ENCODE measurements around the gene DHX58.

DHX58 gene

DNA sequence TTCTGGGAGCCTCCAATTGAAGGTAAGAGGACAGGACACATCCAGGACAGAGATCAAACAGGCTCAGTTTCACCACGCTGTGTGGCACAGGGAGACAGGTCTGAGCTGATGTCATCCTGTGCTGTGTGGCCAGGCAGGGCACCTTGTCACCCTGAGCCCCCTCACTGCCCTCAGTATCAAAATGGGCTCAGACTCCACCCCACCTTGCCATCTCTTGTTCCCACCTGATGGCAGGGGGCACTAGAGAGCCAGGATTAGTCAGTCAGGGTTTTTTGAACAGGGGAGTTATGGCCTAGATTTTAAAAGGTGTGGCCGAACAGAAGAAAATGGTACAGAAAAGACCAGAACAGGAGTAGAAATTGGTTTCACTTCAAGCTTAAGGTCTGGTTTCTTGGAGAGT lies 6.0 kb upstream of the DHX58 start:
- Histone ChIP-seq H3K4me1 (ENCODE audit: control insufficient read depth, insufficient read depth, low read length) (peaks cover 2% of the 10 kb centered on the region; the same call in 1 of the 2 replicates), H3K4me3 (ENCODE audit: low read length) (no peak overlapping the region), H3K27me3 (ENCODE audit: control insufficient read depth, insufficient read depth, low read length) (no peaks in the 10 kb centered on the region), H3K36me3 (ENCODE audit: control insufficient read depth, insufficient read depth, low read length) (0 out of 2 replicates have a peak, but pooled peaks cover 7% of the 10 kb centered on the region), H3K9me3 (ENCODE audit: control insufficient read depth, insufficient read depth, low read length) (no peaks in the 10 kb centered on the region), H3K27ac (ENCODE audit: low read length) (no peak overlapping the region)
- WGBS (ENCODE audit: insufficient coverage, insufficient read length): no CpG with 5 or more reads among the region's 2 CpGs
- no peak for DNase-seq (ENCODE audit: low read depth, low spot score)

DNA sequence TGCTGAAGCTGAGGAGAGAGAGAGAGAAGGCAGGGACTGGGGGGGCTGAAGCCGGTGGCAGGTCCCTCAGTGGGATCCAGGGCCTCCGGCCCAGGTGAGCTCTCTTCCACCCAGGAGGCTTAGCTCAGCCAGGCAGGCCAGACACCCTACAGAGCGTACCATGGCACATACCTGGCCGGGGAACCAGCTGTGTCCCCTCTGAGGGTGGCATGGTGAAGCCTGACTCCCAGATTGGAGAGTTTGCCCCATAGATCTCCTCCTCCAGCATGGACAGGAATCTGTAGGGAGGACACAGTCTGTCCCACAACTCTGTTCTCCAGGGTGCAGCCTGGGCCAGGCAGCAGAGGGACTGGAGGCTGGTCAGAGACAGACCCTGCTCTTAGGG lies 5.6 kb upstream of the DHX58 start:
- no CpG with 5 or more reads among the region's 4 CpGs for WGBS (ENCODE audit: insufficient coverage, insufficient read length)
- DNase-seq (ENCODE audit: low read depth, low spot score): no peak
- no peak overlapping the region for H3K4me3 ChIP-seq (ENCODE audit: low read length)
- no peaks in the 10 kb centered on the region for H3K27me3 ChIP-seq (ENCODE audit: control insufficient read depth, insufficient read depth, low read length)
- H3K36me3 ChIP-seq (ENCODE audit: control insufficient read depth, insufficient read depth, low read length): 0 out of 2 replicates have a peak, but pooled peaks cover 7% of the 10 kb centered on the region
- peaks cover 2% of the 10 kb centered on the region; the same call in 1 of the 2 replicates for H3K4me1 ChIP-seq (ENCODE audit: control insufficient read depth, insufficient read depth, low read length)
- H3K9me3 ChIP-seq (ENCODE audit: control insufficient read depth, insufficient read depth, low read length): no peaks in the 10 kb centered on the region
- H3K27ac ChIP-seq (ENCODE audit: low read length): no peak overlapping the region

DNA sequence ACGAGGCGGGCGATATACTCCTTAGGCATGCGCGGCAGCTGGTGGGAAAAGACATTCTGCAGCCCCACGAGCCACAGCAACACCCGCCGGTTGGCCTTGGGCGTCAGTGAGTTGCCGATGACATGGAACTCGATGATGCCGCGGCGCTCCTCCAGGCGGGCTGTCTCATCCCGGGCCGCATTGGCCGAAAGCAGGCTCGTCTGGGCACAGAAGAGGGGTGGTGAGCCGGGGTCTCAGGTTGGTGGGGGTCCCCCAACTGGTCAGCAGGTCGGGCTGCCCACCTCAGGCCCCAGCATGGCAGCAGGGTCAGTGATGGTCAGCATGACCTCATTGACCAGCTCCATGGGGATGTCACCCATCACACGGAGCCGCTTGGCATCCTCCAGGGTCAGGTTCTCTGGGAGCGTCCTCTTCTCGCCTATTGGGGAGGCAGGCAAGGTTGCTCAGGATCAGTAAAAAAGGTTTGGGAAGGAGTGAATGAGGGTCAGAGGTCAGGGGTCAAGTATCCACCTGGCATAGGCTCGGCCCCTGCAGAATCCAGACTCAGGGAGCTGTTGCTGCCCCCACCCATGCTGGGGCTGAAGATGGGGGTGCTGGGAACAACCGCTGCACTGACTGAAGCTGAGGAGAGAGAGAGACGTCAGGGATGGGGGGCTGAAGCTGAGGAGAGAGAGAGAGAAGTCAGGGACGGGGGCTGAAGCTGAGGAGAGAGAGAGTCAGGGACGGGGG lies 5.0 kb upstream of the DHX58 start:
- WGBS (ENCODE audit: insufficient coverage, insufficient read length): no CpG with 5 or more reads among the region's 30 CpGs
- Histone ChIP-seq H3K36me3 (ENCODE audit: control insufficient read depth, insufficient read depth, low read length) (0 out of 2 replicates have a peak, but pooled peaks cover 7% of the 10 kb centered on the region), H3K9me3 (ENCODE audit: control insufficient read depth, insufficient read depth, low read length) (no peaks in the 10 kb centered on the region), H3K27me3 (ENCODE audit: control insufficient read depth, insufficient read depth, low read length) (no peaks in the 10 kb centered on the region), H3K4me1 (ENCODE audit: control insufficient read depth, insufficient read depth, low read length) (peaks cover 2% of the 10 kb centered on the region; the same call in 1 of the 2 replicates), H3K27ac (ENCODE audit: low read length) (no peak overlapping the region), H3K4me3 (ENCODE audit: low read length) (no peak overlapping the region)
- DNase-seq (ENCODE audit: low read depth, low spot score): no peak

DNA sequence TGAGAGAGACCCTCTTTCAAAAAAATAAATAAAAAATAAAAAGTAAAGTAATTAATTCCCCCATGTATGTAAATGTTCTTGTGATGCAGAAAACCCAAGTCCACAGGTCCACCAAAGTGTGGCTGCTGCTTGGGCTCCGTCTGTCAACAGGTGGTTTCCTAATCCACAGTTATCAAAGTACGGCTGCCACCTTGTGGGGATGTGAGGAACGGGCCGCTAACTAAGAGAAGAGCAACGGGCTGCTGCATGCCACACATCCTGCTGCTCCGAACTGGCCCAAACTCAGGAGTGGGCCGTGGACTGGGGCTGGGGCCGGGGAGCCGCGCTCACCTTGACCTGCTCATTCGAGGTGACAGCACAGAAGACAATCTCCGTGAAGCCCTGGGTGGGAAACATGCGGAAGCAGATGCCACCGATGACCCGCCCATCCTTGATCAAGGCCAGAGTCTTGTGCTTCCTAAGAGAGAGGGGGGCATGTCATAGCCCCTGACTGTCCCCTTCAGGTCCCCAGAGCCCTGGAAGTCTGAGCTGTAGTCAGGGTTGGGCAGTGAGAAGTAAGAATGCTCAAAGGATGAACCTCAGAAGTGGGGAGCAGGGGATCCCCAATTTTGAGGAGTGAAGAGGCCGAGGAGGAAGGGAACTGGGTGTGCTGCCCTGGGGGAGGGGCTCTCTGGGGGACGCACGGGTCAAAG lies 4.3 kb upstream of the DHX58 start:
- Histone ChIP-seq H3K9me3 (ENCODE audit: control insufficient read depth, insufficient read depth, low read length) (no peaks in the 10 kb centered on the region), H3K36me3 (ENCODE audit: control insufficient read depth, insufficient read depth, low read length) (0 out of 2 replicates have a peak, but pooled peaks cover 7% of the 10 kb centered on the region), H3K27me3 (ENCODE audit: control insufficient read depth, insufficient read depth, low read length) (no peaks in the 10 kb centered on the region), H3K27ac (ENCODE audit: low read length) (no peak overlapping the region), H3K4me3 (ENCODE audit: low read length) (no peak overlapping the region), H3K4me1 (ENCODE audit: control insufficient read depth, insufficient read depth, low read length) (peaks cover 2% of the 10 kb centered on the region; the same call in 1 of the 2 replicates)
- WGBS (ENCODE audit: insufficient coverage, insufficient read length): no CpG with 5 or more reads among the region's 18 CpGs
- no peak for DNase-seq (ENCODE audit: low read depth, low spot score)

DNA sequence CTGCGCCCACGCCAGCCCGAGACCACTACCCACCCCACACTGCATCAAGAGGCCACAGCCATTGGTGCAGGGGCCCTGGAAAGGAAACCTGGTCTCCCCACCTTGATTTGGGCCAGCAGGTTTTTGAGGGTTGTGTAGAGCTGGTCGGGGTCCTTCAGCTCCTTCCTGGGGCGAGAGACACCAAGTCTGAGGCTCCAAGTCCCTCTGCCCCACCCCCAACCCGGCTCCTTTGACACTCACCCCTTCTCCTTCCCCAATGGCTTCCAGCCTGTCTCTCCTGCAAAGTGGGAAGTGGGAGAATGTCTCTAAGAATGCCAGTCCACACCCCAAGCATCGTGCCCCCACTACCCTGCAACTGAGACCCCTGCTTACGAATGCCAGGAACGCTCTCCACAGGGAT lies 1.6 kb upstream of the DHX58 start:
- Histone ChIP-seq H3K27ac (ENCODE audit: low read length) (no peak overlapping the region), H3K9me3 (ENCODE audit: control insufficient read depth, insufficient read depth, low read length) (no peaks in the 10 kb centered on the region), H3K27me3 (ENCODE audit: control insufficient read depth, insufficient read depth, low read length) (no peaks in the 10 kb centered on the region), H3K36me3 (ENCODE audit: control insufficient read depth, insufficient read depth, low read length) (0 out of 2 replicates have a peak, but pooled peaks cover 7% of the 10 kb centered on the region), H3K4me3 (ENCODE audit: low read length) (no peak overlapping the region), H3K4me1 (ENCODE audit: control insufficient read depth, insufficient read depth, low read length) (no peaks in the 10 kb centered on the region; the same call in 1 of the 2 replicates)
- no CpG with 5 or more reads among the region's 9 CpGs for WGBS (ENCODE audit: insufficient coverage, insufficient read length)
- no peak for DNase-seq (ENCODE audit: low read depth, low spot score)

DNA sequence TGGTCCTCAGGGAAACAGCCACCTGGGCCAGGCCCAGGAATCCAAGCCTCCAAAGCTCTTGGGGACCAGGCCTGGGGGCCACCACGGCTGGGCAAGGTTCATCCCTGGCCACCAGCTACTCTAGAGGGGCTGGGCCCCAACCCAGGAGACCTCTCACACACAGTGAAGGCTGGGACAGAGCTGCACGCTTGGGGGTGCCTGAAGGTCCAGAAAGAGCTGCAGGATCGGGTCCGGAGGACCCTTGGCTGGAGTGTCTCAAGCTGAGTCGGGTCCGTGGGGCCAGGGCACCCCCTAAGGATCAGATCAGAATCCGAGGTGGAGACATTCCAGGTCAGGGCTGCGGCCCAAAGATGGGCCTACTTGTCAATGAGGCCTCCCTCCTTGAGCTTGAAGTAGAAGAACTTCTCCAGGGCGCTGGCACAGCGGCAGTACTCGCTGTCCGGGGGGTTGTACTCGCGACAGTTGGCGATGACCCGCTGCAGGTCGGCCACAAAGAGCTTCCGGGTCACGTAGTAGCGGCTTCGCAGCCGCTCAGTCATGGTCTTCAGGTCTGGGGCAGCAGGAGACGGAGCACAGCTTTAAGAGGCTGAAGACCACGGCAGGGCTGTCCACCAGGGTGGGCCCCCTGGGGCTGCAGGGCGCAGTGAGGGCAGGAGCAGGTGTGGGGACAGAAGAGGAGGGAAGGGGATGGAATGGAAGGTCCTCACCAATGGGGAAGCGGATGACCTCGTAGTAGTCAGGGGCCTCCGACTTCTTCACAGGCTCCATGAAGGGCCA lies 967 bp upstream of the DHX58 start:
- Histone ChIP-seq H3K9me3 (ENCODE audit: control insufficient read depth, insufficient read depth, low read length) (no peaks in the 10 kb centered on the region), H3K4me3 (ENCODE audit: low read length) (no peak overlapping the region), H3K36me3 (ENCODE audit: control insufficient read depth, insufficient read depth, low read length) (0 out of 2 replicates have a peak, but pooled peaks cover 7% of the 10 kb centered on the region), H3K27ac (ENCODE audit: low read length) (no peak overlapping the region), H3K4me1 (ENCODE audit: control insufficient read depth, insufficient read depth, low read length) (peaks cover under 1% of the 10 kb centered on the region), H3K27me3 (ENCODE audit: control insufficient read depth, insufficient read depth, low read length) (no peaks in the 10 kb centered on the region)
- no peak for DNase-seq (ENCODE audit: low read depth, low spot score)
- WGBS (ENCODE audit: insufficient coverage, insufficient read length): no CpG with 5 or more reads among the region's 28 CpGs

DNA sequence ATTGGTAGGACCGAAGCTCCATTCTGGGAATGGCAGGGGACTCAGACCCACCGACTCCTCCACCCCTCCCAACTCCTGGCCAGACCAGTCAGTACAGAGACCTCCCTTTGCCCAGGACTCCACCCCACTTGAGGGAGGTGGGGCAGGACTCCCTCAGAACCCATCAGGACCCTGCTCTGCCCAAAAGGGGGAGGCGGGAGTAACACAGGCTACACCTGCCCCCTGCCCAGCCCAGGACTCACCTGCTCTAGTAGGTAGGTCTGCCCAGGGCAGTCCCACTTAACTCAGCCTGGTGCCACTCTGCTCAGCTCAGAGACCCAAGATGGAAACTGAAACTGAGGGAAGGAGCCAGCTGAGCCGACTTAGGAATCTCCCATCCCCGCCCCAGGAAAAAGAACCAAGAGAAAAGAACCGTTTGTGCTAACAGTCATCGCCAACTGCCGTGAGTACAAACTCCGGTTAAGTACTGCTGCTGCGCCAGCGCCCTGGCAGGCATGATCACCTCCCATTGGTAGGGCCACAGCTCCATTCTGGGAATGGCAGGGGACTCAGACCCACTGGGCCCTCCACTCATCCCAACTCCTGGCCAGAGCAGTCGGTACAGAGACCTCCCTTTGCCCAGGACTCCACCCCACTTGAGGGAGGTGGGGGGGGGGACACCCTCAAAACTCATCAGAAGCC lies 503 bp downstream of the DHX58 start:
- DNase-seq (ENCODE audit: low read depth, low spot score): no peak
- H3K36me3 ChIP-seq (ENCODE audit: control insufficient read depth, insufficient read depth, low read length): 0 out of 2 replicates have a peak, but pooled peaks cover 7% of the 10 kb centered on the region
- no CpG with 5 or more reads among the region's 12 CpGs for WGBS (ENCODE audit: insufficient coverage, insufficient read length)
- H3K4me3 ChIP-seq (ENCODE audit: low read length): no peak overlapping the region
- peaks cover 7% of the 10 kb centered on the region for H3K4me1 ChIP-seq (ENCODE audit: control insufficient read depth, insufficient read depth, low read length)
- no peaks in the 10 kb centered on the region for H3K9me3 ChIP-seq (ENCODE audit: control insufficient read depth, insufficient read depth, low read length)
- H3K27ac ChIP-seq (ENCODE audit: low read length): no peak overlapping the region
- H3K27me3 ChIP-seq (ENCODE audit: control insufficient read depth, insufficient read depth, low read length): no peaks in the 10 kb centered on the region

DNA sequence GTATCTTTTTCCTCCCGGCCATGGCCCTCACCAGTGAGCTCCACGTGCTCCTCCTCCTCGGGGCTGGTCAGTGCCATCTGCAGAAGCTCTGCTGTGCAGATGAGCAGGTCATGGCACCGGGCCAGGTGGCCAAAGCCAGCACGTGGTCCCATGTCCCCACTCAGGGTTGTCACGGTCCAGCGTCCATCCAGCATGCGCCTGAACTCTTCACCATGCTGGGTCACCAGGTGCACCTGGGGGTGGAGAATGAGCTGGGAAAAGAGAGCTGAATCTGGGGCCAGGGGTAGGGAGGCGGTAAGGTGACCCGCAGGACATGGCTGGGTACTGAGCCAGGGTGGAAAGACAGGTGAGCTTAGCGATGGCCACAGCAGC lies 1.3 kb downstream of the DHX58 start:
- Histone ChIP-seq H3K4me3 (ENCODE audit: low read length) (no peak overlapping the region), H3K27me3 (ENCODE audit: control insufficient read depth, insufficient read depth, low read length) (no peaks in the 10 kb centered on the region), H3K36me3 (ENCODE audit: control insufficient read depth, insufficient read depth, low read length) (0 out of 2 replicates have a peak, but pooled peaks cover 7% of the 10 kb centered on the region), H3K9me3 (ENCODE audit: control insufficient read depth, insufficient read depth, low read length) (no peaks in the 10 kb centered on the region), H3K27ac (ENCODE audit: low read length) (no peak overlapping the region), H3K4me1 (ENCODE audit: control insufficient read depth, insufficient read depth, low read length) (peaks cover 7% of the 10 kb centered on the region)
- no CpG with 5 or more reads among the region's 11 CpGs for WGBS (ENCODE audit: insufficient coverage, insufficient read length)
- DNase-seq (ENCODE audit: low read depth, low spot score): no peak

DNA sequence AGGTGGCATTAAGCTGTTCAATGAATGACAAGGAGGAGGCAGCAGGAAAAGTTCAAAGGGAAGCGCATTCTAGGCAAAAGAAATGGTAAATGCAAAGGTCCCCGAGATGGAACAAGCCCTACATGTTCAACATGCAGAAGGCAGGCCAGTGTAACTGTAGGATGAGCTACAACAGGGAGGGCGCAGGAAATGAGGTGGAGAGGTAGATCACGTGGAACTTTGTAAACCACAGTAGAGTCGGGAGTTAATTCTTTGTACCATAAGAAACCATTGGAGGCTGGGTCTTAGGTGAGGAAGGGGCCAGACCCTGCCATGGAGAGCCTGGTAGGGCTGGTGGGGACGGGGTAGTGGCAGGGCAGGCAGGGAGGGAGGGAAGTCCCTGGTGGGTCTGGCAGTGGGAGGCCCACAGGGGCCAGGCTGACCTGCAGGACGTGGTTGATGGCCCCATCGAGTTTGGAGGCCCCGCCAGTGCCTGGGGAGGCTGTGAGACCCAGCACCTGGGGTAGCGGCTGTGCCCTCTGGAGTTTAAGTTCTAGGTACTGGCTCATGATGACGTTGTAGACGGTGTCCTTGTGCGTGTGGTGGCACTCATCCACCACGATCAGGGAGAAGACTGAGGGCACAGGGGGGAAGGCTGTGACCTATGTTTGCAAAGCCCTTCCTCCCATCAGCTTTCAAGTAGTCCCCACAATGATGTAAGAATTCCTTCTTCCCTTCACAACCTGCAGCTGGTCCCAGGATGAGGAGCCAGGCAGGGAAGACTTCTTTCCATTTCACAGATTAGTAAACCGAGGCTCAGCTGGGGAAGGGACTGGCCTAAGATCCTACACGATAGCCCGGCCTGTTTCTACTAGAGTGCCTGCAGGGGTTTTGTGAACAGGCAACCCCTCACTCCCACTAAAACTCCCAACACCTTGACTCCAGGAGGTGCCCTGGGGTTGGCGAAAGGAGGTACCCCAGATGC lies 1.9 kb downstream of the DHX58 start:
- 0 out of 2 replicates have a peak, but pooled peaks cover 6% of the 10 kb centered on the region for H3K36me3 ChIP-seq (ENCODE audit: control insufficient read depth, insufficient read depth, low read length)
- H3K4me3 ChIP-seq (ENCODE audit: low read length): no peak overlapping the region
- no peak overlapping the region for H3K27ac ChIP-seq (ENCODE audit: low read length)
- H3K27me3 ChIP-seq (ENCODE audit: control insufficient read depth, insufficient read depth, low read length): no peaks in the 10 kb centered on the region
- H3K4me1 ChIP-seq (ENCODE audit: control insufficient read depth, insufficient read depth, low read length): peaks cover 7% of the 10 kb centered on the region
- DNase-seq (ENCODE audit: low read depth, low spot score): no peak
- H3K9me3 ChIP-seq (ENCODE audit: control insufficient read depth, insufficient read depth, low read length): no peaks in the 10 kb centered on the region
- WGBS (ENCODE audit: insufficient coverage, insufficient read length): no CpG with 5 or more reads among the region's 18 CpGs

All from iPS DF 6.9 (cell line).